ENCODE data around the gene CCNI2.

CCNI2 gene

GRCh38 chr5:132746592-132746953, 653 bp upstream of the CCNI2 start:
- Histone ChIP-seq H4K20me1 (no peaks in the 10 kb centered on the region), H3K27me3 (peaks cover 25 to 41% (median 33%) of the 10 kb centered on the region in 11 experiments), H3K36me3 (no peaks in the 10 kb centered on the region), H3K9ac (no peak overlapping the region), H3K4me1 (peaks cover 0 to 3% (median 0%) of the 10 kb centered on the region in 10 experiments; a peak in 4 of 20 replicates), H3K27ac (no peak overlapping the region), H3K4me3 (peak overlapping the region in 5 of 10 experiments; percentile 12 to 53 (median 40); a peak in 7 of 20 replicates), H3K4me2 (peak overlapping the region in 10 of 11 experiments; percentile 6 to 67 (median 54); a peak in 11 of 22 replicates), H3K9me3 (replicated peaks in 1 of 11) (peaks cover 16 to 27% (median 20%) of the 10 kb centered on the region in 11 experiments)
- no peak for TF ChIP-seq Cebpa-rat (IDR thresholded peaks at IDR 0.05)

DNA sequence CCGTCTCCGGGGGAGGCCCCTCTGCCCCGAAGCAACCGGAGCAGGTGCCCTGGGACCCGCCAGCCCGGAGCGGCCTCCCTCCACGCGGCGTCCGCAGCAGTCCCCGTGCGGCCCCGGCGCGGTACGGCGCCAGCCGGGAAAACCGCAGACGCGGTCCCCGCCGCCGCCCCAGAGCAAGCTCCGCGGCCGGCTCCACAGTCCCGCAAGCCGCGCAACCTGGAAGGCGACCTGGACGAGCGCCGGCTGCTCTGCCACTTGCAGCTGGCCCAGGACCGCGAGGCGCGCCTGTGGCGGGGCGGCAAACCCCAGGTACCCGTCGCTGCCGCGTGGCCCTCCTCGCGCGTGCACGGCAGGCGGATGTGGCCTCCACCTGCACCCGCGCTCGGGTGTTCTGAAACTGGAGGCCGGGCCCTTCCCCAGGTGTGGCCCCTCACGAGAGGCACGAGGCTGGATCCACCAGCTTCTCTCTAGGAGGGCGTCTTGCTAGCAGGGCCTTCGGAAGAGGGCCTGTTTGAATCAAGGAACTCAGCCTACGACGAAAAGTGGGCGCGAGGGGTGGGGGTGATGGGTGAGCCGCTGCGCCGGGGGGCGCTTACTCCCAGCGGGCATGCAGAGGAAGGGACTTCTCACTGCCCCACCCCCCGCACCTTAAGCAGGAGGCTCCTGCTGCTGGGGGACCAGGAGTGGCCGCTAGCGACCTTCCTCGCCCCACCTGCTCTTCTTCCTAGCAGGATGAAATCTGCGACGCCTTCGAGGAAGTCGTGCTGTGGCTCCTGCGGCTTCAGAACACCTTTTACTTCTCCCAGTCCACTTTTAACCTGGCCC, 602 bp downstream of the CCNI2 start:
- H3K4me3 ChIP-seq: peak overlapping the region in 5 of 10 experiments; percentile 31 to 59 (median 44); a peak in 5 of 20 replicates
- H3K9me3 ChIP-seq (replicated peaks in 1 of 11): peaks cover 8 to 20% (median 13%) of the 10 kb centered on the region in 11 experiments; a peak in 21 of 22 replicates
- H3K9ac ChIP-seq: no peak overlapping the region
- peaks cover 0 to 3% (median 0%) of the 10 kb centered on the region in 10 experiments; a peak in 4 of 20 replicates for H3K4me1 ChIP-seq
- peaks cover 25 to 41% (median 33%) of the 10 kb centered on the region in 11 experiments for H3K27me3 ChIP-seq
- no peak for TF ChIP-seq Cebpa-rat (IDR thresholded peaks at IDR 0.05)
- H3K27ac ChIP-seq: no peak overlapping the region
- peaks cover 0 to 6% (median 0%) of the 10 kb centered on the region in 11 experiments; a peak in 1 of 22 replicates for H3K36me3 ChIP-seq
- no peaks in the 10 kb centered on the region for H4K20me1 ChIP-seq
- H3K4me2 ChIP-seq: peak overlapping the region in 1 of 11 experiments; percentile 56; a peak in 2 of 22 replicates

GRCh38 chr5:132748522-132749000, 1.3 kb downstream of the CCNI2 start:
- peaks cover 25 to 41% (median 33%) of the 10 kb centered on the region in 11 experiments for H3K27me3 ChIP-seq
- no peak overlapping the region for H3K4me3 ChIP-seq
- no peak overlapping the region for H3K27ac ChIP-seq
- H3K36me3 ChIP-seq: peaks cover 0 to 6% (median 0%) of the 10 kb centered on the region in 11 experiments; a peak in 1 of 22 replicates
- peaks cover 8 to 16% (median 13%) of the 10 kb centered on the region in 11 experiments; a peak in 21 of 22 replicates for H3K9me3 ChIP-seq (replicated peaks in 1 of 11)
- no peak overlapping the region for H3K9ac ChIP-seq
- no peak for TF ChIP-seq Cebpa-rat (IDR thresholded peaks at IDR 0.05)
- peaks cover 0 to 3% (median 0%) of the 10 kb centered on the region in 10 experiments; a peak in 4 of 20 replicates for H3K4me1 ChIP-seq
- H3K4me2 ChIP-seq: no peak overlapping the region
- no peaks in the 10 kb centered on the region for H4K20me1 ChIP-seq

DNA sequence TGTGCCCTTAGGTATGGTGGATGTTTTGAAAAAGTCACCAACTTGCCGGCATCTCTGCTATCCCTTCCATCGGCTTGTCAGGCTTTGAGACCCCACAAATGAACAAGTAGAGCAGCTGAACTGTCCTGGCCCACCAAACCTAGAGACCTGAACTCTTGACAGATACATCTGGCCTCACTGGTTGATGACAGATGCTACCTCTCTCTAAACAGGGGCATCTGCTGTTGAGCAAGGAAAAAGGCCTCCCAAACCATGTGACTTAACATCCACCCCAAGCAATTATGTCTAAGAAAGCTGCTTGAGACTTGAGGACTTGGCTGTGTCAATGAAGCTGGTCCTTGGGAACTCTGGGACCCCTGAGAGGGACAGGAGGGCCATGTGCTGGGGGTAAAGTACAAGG, 2.3 kb downstream of the CCNI2 start:
- peaks cover 25 to 41% (median 33%) of the 10 kb centered on the region in 11 experiments for H3K27me3 ChIP-seq
- H3K4me1 ChIP-seq: peaks cover 0 to 3% (median 0%) of the 10 kb centered on the region in 10 experiments; a peak in 4 of 20 replicates
- no peak overlapping the region for H3K4me3 ChIP-seq
- H3K27ac ChIP-seq: no peak overlapping the region
- H3K4me2 ChIP-seq: no peak overlapping the region
- peaks cover 0 to 6% (median 0%) of the 10 kb centered on the region in 11 experiments; a peak in 1 of 22 replicates for H3K36me3 ChIP-seq
- TF ChIP-seq Cebpa-rat (IDR thresholded peaks at IDR 0.05): no peak
- no peaks in the 10 kb centered on the region for H4K20me1 ChIP-seq
- no peak overlapping the region for H3K9ac ChIP-seq
- peaks cover 8 to 16% (median 13%) of the 10 kb centered on the region in 11 experiments; a peak in 21 of 22 replicates for H3K9me3 ChIP-seq (replicated peaks in 1 of 11)

- TF ChIP-seq Cebpa-rat (IDR thresholded peaks at IDR 0.05): no peak
- Histone ChIP-seq H4K20me1 (no peaks in the 10 kb centered on the region), H3K9me3 (replicated peaks in 1 of 11) (peaks cover 8 to 16% (median 13%) of the 10 kb centered on the region in 11 experiments; a peak in 21 of 22 replicates), H3K4me1 (peaks cover 0 to 3% (median 0%) of the 10 kb centered on the region in 10 experiments; a peak in 4 of 20 replicates), H3K9ac (no peak overlapping the region), H3K27ac (no peak overlapping the region), H3K27me3 (peaks cover 25 to 33% (median 29%) of the 10 kb centered on the region in 11 experiments), H3K4me2 (no peak overlapping the region), H3K36me3 (peaks cover 0 to 6% (median 0%) of the 10 kb centered on the region in 11 experiments; a peak in 1 of 22 replicates), H3K4me3 (no peak overlapping the region)
Observed at GRCh38 chr5:132750471-132751230, 3.4 kb downstream of the CCNI2 start.

- H3K27me3 ChIP-seq: peaks cover 18 to 25% (median 21%) of the 10 kb centered on the region in 11 experiments
- no peaks in the 10 kb centered on the region for H4K20me1 ChIP-seq
- no peak overlapping the region for H3K4me3 ChIP-seq
- H3K36me3 ChIP-seq: peaks cover 0 to 6% (median 0%) of the 10 kb centered on the region in 11 experiments; a peak in 1 of 22 replicates
- no peak overlapping the region for H3K9ac ChIP-seq
- no peak overlapping the region for H3K4me2 ChIP-seq
- no peak overlapping the region for H3K27ac ChIP-seq
- peaks cover 0 to 3% (median 0%) of the 10 kb centered on the region in 10 experiments; a peak in 4 of 20 replicates for H3K4me1 ChIP-seq
- H3K9me3 ChIP-seq (replicated peaks in 1 of 11): peaks cover 8 to 16% (median 13%) of the 10 kb centered on the region in 11 experiments; a peak in 21 of 22 replicates
- TF ChIP-seq Cebpa-rat (IDR thresholded peaks at IDR 0.05): no peak
Observed at GRCh38 chr5:132751444-132751843, 4.2 kb downstream of the CCNI2 start.

DNA sequence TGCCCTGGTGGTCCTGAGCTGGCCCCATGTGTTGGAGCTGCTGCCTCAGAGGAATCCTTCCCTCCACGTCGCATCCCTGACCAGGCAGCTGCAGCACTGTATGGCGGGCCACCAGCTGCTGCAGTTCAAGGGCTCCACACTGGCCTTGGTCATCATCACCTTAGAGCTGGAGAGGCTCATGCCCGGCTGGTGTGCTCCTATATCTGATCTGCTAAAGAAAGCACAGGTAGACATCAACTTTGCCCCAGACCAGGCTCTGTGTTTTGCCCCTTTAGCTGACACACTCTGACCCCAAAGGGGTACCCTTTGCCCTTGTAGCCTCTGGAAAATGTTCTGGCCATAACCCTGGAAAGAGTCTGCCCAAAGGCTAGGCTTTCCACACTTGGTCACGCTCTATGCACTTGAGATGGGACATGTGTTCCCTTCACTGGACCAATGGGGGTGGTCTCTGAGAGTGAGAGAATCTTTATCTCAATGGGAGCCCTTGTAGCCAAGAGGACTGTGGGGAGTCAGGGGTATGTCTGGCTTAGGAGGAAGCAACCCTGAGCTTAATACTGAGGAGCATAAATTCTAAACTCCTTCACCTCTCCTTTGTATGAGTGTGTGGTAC, 4.8 kb downstream of the CCNI2 start:
- Histone ChIP-seq H3K27me3 (peaks cover 12 to 19% (median 14%) of the 10 kb centered on the region in 11 experiments), H3K27ac (no peak overlapping the region), H3K36me3 (peaks cover 0 to 6% (median 0%) of the 10 kb centered on the region in 11 experiments; a peak in 1 of 22 replicates)

DNA sequence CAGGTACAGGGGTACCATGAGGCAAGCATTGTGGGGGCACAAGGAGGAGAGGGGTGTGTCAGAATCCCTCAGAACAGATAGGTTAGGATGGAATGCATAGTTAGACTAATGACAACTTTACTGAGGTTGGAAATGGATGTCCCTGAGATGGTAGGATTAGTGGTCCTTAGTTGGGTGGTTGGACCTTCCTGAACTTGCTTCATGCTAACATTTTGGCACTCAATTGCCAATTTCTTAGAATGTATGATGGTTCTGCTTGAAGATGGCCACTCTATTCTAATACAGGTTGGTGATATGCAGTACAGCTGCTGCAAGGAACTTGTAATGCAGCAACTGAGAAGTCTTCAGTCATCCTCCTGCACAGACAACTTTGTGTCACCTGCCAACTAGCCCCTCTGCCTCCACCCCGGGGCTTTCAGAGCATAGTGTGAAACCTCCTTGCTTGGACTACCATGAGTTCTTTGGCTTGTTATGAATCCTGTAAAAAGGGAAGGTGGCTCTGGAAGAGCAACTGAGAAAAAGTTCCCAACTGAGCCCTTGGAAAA, 5.4 kb downstream of the CCNI2 start:
- peaks cover 6 to 13% (median 9%) of the 10 kb centered on the region in 11 experiments for H3K27me3 ChIP-seq
- no peak overlapping the region for H3K9ac ChIP-seq
- no peaks in the 10 kb centered on the region for H3K4me1 ChIP-seq
- peaks cover 3 to 8% (median 5%) of the 10 kb centered on the region in 11 experiments; a peak in 21 of 22 replicates for H3K9me3 ChIP-seq (replicated peaks in 1 of 11)
- no peak for TF ChIP-seq Cebpa-rat (IDR thresholded peaks at IDR 0.05)
- no peak overlapping the region for H3K27ac ChIP-seq
- H3K4me2 ChIP-seq: no peak overlapping the region
- no peak overlapping the region for H3K4me3 ChIP-seq
- peaks cover 0 to 6% (median 0%) of the 10 kb centered on the region in 11 experiments; a peak in 1 of 22 replicates for H3K36me3 ChIP-seq
- no peaks in the 10 kb centered on the region for H4K20me1 ChIP-seq

More for the DNA sequence above, 4.8 kb downstream of the CCNI2 start:
- peaks cover 0 to under 1% (median 0%) of the 10 kb centered on the region in 10 experiments; a peak in 2 of 20 replicates for H3K4me1 ChIP-seq
- H4K20me1 ChIP-seq: no peaks in the 10 kb centered on the region
- peaks cover 8 to 14% (median 11%) of the 10 kb centered on the region in 11 experiments; a peak in 21 of 22 replicates for H3K9me3 ChIP-seq (replicated peaks in 1 of 11)
- H3K4me3 ChIP-seq: no peak overlapping the region
- no peak for TF ChIP-seq Cebpa-rat (IDR thresholded peaks at IDR 0.05)
- no peak overlapping the region for H3K9ac ChIP-seq
- H3K4me2 ChIP-seq: no peak overlapping the region
